C1 segment of cervical spinal cord (tissue), 14 donors: Measurements from ENCODE around the gene MORN1.

Source experiments
- DNase-seq, 14 donors: peaks; one replicate each; lab custom pipeline; 2025; lab: John Stamatoyannopoulos, UW

The MORN1 gene

DNA sequence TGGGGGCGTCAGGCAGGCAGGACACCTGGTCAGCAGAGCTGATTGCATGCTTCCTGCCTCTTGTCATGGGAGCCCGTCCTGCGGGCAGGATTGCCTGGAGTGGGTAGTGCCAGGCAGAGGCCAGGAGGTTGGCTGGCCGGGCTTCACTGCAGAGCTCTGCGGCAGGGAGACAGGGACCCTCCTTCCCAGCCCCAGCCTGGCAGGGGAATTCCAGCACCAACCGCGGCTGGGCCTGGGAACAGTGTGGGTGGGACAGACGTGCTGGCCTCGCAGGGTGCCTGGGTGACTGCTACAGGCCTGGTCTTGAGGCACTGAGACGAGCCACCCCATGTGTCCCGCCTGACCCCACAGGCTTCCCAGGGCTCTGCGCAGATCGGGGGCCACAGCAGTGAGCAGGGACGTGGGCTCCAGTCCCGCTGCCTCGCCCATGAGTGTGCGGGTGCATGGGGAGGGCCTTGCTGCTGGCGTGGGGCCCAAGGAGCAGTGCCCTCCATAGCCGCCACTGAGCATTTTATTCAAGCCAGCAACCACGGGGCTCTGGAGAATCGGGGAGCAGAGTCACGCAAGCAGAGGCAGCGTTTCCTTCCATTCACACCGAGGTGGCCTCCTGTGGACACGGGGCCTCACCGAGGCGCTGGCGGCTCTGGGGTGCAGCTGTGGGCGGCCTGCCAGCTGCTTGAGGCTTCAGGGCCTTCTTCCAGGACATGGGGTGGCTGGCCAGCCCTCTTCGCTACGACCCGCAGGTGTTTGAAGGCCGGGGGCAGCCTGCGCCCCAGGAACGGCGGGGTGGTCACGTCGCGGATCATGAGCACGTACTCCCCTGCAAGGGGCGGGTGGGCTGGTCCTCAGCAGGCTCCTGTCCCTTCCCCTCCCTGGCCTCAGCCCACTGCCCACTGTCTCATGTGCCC lies 70.3 kb downstream of the MORN1 start:
- peak in 1 of 14 donors; percentile 15 for DNase-seq

DNA sequence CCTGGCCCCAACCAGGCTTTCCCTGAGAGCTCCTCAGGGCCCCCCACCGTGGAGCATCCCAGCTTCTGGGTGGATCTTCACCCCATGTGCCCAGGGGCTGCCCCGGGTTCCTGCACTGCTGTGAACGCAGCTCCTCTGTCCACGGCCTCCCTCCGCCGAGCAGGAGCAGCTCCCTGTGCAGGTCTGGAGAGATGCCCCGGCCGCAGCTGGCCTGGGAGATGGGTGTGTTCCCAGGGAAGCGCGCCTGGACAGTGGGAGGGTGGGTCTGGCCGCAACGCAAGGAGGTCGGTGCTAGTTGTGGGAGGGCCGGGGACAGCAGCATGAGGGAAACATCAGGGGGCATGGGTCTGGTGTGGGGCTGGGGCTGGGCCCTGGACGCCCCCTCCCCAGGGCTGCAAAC lies 71.3 kb downstream of the MORN1 start:
- DNase-seq: no peak

DNA sequence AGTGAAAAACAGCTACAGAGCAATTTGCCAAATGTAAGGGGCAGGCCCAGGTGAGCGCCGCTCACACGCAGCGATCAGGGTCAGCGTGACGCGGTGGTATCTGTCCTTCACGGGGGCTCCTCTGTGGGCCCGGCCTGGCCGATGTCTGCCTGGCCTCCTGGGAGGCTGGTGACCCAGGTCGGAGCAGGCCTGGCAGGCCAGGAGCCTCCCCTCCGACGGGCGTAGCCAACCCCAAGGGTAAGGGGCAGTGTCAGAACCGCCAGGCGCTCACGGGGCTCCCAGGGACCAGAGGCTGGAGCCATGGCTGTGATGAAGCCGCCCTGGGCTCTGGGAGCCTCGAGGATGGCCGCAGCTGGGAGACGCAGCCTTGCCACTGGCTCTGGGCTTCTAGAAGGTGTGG lies 72.1 kb downstream of the MORN1 start:
- DNase-seq: no peak

DNA sequence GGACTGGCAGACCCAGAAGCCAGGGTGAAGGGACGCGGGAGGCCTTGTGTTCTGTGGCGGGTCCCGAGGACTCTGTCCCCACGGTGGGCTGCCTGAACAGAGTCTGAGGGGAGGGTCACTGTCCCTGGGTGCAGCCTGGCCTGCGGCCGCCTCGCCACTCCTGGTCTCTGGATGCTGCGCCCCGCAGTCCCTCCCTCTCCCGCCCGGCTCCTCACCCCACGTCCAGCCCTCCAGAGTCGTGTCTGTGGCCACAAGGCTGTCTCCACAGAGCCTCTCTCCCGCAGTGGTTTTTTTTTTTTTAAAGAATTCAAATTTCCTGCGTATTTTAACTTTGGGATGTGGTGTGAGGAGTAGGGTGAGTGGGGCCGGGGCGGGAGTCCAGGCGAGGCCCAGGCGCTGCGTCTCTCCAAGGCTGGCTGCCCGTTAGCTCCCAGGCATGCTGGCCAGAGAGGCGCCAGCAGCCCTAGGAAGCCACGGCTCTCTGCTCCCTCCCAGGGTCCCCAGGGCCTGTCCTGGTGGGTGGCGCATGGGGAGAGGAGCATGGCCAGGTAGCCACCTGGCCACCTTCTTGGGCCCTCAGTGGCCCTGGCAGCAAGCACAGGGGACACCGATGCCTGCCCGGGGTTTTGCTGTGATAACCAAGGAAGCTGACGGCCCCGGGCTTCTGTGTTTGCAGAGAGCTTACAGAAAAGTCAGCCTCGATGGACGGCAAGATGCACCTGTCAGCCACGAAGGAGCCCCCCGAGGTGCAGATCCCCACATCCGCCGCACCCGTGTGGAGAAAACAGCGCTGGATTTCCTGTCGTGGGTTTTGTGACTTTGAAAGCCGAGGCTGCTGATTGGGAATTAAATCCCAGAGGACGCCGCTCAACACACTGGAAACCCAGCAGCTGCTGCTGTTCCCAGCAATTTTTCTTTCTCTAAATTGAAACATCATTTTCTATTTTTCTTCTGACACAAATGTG lies 72.8 kb downstream of the MORN1 start:
- DNase-seq: no peak

DNA sequence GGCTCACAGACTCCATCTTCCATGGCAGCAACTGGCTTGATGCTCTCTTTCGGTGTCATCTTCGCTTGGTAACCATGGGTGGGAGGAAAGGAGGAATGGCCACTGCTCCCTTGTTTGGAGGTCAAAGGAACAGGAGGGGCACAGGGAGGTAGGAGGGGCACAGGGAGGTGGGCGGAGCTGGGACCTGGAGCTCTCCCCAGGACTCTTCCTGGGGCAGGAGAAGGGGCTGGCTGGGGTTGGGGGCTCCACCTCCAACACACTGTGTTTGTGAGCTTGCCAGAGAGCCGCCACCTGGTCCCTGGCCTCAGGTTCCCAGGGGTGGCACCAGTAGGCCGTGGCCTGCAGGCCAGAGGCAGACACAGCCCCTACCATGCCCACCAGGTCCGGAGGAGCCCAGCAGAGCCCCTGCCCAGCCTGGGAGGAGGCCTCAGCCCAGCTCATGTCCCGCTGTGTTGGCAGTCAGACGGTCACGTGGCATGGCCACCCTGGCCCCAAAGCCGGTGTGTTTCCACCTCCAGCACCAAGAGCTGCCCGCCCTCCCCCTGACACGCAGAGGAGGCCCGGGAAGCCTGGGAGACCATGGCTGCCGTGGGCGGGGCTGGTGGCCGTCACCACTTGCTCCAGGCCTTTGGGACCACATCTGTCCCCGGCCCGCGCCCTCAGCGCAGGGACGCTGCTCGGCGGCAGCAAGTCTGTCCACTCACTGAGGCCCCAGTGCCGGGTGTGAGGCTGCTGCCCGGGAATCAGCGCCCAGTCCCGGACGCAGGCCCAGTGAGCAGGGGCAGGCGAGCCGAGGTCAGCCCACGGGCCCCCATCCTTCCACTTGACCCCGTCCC lies 73.9 kb downstream of the MORN1 start:
- DNase-seq: no peak

DNA sequence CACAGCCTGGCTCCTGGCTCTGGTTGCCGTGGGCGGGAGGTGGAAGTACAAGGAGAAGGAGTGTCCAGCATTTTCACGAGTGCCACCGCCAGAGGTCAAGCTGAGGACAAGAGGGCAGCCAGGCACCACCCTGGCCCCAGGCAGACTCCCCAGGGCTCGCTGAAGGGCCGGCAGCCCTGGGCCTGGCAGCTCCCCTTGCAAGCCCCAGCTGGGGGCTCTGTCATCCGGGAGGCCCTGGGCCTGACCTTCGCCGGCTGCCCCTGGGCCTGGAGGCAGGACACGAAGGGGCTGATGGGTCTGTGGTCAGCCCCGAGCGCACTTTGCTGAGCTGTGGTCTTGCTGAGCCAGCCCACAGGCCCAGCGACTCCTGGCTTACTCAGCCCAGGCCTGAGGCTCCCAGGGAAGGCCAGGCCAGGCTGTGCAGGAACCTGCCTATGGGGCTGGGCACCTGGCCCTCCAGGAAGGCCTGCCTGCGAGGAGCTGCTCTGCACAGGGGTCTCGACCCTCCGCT lies 74.8 kb downstream of the MORN1 start:
- no peak for DNase-seq

DNA sequence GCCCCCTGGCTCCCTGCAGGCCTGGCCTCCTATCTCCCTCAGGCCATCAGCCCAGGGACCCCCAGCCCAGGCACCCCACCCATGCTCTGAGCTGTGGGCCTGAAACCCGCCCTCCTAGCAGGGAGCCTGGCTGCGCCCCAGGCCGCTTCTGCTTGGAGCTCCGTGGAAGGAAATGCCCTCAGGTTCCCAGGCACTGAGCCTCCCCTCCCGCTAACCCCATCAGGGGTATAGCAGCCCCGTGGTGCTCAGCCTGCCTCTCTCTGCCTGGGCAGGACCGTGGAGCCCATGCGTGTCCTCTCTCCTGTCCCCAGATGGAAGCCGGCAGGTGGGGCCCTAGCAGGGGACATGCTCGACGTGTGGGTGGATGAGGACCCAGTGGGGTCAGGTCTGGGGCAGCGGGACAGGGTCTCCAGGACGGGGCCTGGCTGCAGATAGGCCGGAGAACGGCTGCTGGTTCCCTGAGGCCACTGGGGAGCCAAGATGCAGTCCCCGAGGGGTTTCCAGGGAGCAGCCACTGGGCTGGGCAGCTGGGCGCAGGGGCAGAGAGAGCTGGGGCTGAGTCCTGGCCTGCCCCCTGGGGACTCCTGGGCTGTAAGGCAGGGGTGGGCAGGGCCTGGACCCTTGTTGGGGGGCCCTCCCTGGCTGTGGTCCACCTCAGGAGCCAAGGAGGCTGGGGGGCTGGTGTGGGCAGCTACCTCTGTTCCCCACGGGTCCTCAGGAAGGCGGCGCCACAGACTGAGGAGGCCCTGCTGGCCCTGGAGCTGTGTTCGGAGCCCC lies 75.5 kb downstream of the MORN1 start:
- peak in 1 of 14 donors; percentile 16 for DNase-seq

DNA sequence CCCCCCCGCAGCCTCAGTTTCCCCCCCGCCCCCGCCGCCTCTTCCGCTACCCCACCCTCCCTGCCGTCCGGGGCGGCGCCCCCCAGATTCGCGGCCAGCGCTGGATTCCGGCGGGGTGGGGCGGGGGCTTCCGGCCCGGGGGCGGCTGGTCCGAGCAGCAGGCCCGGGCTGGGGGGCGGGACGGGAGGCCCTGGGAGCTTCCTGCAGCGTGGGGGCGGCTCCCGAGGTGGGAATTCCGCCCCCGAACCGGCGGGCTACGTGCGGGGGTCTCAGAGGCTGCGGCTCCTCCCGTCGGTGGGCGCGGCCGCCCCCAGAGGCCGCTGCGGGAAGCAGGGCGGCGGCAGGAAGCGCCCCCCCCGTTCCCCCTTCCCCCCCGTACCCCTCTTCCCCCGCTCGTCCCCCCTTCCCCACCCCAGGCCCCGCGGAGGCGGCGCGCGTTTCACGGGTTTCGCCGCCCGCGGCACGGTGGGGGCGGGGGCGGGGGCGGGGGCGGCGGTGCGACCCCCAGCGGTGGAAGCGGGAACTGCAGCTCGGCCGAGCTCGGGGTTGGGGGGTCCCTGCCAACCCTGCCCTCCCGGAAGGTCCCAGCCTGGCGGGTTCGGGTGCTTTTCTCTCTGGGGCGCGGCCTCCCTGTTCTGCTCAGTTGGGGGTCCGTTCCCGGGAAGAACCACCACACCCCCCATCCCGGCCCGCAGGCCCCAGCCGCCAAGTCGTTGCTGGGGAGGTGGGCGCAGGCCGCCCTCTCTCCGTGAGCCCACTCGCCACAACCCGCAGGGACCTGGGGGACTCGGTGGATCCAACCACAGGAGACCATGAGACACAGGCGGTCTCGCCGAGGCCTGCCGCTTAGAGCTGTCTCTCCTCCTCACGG lies 76.3 kb downstream of the MORN1 start:
- DNase-seq: peak in 2 of 14 donors; percentile 28 to 42

DNA sequence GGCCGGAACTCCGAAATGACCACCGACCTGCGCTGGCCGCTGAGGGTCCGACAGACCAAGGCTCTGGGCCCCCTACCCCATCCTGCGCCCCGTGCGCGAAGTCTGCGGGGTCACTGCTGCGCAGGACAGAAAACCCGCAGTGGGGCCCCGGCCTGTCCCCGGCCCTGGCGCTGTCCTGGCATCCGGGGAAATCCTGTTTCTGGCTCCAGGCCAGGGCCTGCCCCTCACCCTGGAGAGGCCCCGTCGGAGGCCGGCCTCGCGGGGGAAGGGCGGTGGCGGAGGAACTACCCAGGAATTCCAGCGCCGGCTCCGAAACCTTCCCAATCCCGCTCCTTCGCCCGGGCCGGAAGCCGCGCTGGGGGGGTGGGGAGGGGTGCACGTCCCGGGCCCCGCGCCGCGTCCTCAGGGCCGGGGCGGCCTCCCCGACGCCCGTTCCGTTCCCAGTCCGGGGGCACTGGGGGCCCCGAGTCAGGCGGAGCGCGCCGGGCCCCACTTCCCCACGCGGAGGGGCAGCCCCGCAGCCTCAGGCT lies 77.0 kb downstream of the MORN1 start:
- peak in 1 of 14 donors; percentile 22 for DNase-seq

DNA sequence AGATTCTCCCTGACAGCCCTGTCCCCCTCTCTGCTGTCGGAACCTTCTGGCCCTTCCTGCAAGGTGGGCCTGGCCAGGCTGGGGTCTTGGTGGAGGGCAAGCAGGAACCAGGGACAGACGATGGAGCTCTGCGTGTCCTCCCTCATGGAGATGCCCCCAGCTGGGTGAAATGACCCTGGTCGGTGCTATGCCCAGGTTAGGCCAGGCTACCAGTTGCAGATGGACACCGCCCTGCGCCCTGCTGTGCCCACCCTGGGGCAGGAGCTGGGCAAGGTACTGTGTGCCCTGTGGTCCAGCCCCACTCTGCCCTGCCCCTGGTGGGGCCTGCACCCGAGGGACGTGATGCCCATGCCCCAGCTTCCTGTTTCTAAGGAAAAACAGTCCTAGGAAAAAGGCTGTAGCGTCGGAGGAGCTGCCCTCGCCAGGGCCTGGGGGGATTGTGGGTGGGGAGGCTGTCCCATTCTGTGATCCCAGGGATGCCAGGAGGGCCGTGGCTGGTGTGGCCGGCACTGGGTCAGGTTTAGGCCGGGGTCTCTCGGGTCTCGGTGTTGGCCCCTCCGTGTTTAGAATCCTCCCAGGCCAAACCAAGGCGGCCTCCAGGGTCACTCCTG lies 77.6 kb downstream of the MORN1 start:
- peak in 1 of 14 donors; percentile 23 for DNase-seq

DNA sequence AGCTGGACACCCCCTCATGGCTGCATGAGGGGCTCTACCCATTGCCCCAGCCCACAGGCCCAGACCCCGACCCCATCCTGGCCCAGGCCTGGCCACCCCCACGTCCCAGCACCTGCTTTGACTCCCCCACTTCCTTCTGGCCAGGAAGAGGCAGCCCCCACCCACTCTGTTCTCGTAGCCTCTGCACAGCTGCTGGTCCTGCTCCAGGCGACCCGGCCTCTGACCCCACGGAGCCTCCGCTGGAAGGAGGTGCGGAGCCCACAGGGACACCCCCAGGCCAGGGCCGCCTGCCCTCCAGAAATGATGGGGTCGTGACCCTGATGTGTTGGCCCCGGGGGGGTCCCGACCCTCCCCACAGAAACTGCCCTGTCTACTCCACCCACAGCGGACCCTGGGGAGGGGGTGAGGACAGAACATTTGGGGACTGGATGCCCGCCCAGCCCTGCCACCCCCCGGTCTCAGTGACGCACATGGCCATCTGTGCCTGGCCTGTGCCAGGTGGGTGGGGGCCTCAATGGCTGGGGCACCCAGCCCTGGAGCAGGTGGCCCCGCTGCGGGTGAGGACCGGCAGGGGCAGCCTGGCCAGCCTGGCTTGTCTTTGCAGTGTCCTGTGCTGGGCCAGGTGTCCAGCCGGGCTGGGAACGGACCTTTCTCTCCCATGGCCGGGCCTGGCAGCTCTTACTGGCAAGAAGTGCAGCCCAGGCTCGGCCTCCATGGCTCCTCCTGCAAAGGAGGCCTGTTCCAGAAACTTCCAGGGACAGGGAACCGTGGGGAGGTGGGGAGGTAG lies 78.6 kb downstream of the MORN1 start:
- peak in 8 of 14 donors; percentile 13 to 99 (median 46) for DNase-seq

DNA sequence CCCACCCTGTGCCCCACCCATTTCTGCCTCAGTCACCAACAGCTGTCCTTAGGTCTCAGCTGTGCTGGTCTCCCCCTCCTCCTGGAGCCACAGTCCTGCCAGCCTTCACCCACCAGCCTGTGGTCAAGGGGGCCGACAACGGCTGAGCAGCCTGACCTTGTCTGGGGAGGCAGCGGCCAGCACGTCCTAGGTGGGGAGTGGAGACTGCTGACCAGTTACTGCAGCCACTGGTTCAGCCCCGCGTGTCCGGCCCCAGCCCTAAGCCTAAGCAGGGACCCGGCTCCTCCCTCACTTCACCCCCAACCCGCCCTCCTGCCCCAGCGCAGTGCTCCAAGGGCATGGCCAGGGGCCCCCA lies 79.2 kb downstream of the MORN1 start:
- DNase-seq: no peak

DNA sequence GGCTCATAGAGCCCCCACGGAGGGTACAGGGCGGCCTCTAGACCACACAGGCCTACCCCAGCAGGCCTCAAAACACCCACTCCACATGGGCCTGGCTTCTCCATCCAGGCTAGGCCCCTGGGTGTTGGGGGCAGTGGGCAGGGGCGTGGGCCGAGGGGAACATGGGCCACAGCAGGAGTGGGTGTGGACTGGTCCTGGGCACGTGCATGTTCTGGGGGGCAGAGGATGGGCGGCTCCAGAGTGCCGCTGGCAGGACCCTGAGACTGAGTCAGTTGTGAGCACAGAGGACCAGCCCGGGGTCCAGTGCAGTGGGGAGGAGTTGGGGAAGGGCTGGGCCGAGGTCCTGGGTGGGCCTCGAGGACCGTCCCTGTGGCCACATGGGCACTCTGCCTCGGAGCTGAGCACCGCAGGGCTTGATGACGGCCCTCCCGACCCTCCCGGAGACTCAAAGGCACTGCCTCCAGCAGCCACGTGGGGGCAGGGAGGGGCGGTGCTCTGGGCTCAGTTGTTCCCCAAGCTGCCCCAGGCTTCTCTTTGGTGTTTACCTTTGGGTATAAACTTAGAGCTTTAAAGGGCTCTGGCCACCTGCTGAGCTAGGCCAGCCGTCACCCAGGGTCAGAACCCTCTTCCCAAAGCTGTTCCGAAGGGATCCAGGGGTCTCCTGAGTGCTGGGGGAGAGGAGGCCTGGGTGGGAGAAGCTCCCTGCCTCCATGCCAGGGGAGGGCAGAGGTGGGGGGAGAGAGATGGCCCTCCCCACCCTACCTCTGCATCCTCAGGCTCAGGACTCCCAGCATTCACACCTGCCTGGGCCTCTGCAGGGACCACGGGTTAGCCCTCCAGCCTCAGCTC lies 79.9 kb downstream of the MORN1 start:
- peak in 6 of 14 donors; percentile 14 to 49 (median 22) for DNase-seq

DNA sequence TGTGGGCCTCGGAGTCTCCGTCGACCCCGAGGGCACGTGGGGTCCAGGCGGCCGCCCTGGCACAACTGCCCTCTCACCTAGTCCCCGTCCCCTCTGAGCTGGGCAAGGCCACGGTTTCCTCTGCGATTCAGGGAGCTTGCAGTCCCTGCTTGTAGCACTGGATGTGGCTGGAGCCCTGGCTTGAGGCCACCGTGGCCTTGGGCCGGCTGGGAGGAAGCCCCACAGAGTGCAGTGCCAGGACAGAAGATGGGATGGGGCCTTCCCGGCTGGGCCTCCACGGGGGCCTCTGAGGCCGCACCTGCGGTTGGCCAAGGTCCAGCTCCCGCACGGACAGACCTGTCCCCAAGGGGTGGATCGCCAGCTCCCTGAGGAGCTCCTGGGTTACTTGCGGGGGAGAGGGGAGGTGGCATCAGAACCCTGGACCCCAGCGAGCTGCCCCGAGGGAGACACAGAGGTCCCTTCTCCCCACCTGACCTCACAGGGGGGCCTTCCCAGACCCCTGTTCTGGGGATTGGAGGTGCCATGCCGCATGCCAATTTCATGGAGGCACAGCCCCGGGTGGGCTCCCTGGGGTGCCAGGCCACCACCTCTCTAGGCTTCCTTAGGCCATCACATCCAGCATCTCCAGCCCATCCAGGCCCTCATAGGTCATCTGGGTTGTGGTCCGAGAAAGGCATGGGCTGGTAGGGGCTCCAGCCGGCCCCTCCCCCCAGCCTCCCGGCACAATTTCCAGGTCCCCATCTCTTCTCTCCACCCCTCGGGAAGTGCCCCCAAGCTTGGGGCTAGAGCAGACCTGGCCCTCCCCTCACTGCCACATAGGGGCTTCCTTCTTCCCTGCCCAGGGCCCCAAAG lies 80.8 kb downstream of the MORN1 start:
- peak in 2 of 14 donors; percentile 36 to 74 for DNase-seq

DNA sequence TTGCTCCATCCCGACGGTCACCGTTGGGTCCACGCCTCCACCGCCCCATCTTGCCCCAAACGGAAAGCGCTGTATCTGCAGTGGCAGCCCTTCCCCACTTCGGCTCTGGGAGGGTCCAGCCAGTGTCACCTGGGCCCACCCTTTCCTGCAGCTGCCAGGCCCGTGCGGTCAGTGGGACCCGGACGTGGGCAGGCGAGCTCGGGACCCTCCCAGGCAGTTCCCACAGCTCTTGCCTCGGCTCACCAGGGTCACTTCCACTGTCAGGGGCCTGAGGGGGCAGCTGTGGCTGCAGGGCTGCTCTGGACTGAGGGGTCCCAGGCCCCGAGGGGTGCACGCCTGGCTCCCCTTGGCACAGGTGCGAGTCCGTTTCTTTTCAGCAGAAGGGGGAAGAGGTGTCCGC lies 82.5 kb downstream of the MORN1 start:
- DNase-seq: no peak

DNA sequence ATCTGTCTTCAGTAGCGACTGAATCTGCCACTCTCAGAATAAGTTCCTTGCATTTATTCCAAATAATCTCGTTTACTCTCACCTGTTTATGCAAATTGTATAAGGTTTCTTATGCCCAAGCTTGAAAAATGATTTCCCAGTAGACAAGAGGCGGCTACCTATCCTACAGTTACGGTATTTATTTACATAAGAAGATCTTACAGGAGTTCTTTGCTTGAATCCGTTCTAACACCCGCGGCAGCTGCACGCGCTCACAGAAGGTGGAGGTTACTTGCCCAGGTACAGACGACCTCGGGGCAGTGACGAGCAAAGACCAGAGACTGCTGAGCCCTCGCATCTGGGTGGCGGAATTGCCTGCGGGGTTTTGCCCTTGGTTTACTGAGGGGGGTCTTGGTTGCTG lies 83.4 kb downstream of the MORN1 start:
- no peak for DNase-seq
